NOMO-1 treated with dmso at 0.1 percent for 144 hours (cell line): ENCODE data around the gene BSDC1.

Experiments
- DNase-seq: peaks from one replicate; lab custom pipeline; 2025; ENCODE audit not compliant: unreplicated experiment; lab: John Stamatoyannopoulos, UW

Gene BSDC1

DNA sequence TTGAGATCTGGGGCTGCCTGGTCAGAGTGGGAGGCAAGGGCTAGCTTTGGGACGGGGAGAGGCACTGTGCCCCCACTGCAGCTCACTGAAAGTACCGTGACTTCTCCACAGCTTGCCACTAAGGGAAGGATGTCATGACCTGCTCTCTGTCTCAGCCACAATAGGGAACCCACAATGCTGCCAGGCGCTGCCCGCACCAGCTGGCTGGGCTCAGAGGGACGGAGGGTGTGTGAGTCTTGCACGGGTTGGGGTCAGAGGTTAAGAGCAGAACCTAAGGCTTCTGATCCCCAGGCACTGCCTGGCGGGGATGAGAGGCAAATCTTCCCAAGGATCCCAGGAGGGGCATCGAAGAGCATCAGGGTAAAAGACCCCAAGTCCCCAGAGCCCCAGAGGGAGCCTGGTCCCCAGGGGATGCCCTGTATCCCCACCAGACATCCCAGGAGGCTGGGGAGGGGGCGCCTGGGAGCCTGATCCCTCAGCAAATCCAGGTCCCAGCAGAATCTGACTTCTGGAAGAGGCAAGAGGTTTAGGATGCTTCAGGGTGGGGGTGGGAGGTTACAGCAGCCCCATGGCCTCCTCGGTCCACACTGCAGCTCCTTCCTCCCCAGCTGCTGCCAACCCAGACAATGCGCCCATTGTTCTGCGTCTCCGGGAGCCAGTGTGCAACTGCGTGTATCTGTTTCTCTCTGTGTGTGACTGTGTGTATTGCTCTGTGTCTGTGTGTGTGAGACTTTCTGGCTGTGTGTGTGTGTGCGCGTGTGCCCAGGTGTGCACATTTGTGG, 56.2 kb downstream of the BSDC1 start:
- peak; percentile 30 for DNase-seq

DNA sequence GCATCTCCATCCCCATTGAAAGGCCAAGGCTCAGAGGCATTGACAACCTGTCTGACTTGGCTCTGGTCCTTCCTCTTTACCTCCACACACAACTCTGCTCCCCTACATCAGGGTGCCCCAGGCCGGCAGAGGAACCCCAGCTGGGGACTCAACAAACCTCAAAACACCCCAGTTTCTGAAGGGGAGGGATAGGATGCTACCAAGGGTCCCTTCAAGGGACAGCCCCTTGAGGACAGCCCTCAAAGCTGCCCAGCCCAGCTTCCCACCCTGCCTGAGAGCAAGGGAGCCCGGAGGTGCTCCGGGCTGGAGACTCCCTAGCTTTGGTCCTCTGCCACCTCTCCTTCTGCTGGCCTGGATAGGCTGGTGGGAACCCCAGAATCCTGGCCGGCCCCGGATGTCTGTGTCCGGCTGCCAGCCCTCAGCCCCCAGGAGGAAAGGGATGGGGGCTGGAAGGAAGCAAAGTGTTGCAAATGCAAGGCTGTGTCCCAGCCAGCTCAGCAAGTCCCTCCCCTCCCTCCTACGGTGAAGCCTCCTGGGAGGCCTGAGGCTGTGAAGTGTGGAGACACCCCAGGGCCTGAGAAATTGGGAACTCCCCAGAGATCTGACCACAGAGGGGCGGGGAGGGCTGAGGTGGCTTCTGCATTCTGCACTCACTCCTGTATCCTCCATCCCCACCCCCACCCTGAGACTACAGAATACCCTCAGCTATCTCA, 57.1 kb downstream of the BSDC1 start:
- DNase-seq = peak; percentile 43

DNA sequence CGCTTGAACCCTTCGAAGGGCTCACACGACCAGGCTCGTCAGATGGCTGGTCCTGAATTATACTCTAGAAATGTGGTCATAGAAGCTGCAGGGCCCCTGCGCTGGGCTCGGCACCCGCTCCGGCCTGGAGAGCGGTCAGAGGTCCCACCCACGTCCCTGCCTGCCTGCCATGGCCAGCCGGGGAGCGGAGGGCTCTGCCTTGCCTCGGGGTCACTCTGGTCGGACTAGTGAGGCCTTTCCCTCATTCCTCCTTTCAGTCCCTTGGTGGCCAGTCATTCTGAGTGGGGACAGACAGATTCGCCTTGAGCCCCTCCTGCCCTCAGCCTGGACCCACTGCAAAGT, 57.7 kb downstream of the BSDC1 start:
- DNase-seq = no peak

DNA sequence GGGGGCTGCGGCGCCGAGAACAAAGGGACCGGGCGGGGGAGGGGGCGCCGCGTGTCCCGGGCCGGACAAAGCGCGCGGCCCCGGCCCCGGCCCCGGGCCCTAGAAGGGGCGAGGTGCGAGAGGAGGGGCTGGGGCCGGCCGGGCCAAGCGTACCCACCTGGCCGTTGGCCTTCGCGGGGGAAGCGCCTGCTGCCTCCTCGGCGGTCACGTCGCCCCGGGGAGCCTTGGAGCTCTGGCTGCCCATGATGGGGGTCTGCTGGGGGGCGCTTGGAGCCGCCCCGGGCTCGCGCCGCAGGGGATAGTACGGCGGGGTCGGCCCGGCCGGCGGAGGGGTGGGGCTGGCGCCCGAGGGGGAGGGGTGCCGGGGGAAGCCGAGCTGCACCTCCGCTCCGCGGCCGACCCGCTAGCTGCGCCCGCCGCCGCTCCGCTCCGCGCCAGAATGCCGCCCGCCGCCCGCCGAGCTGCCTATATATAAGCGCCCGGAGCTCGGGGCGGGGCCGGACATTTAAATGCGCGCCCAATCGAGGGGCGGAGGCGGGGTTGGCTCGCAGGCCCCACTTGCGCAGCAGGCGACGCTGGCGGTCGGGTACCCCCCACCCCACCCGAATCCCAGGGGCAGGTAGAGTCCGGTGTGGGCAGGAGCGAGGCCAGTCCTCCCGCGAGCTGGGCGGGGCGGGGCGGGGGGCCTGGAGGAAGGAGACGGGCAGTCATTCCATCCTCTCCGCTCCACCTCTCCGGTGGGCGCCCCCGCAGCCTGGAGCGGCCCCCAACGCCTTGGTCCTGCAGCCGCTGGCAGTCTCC, 58.3 kb downstream of the BSDC1 start, which contains the start of gene MARCKSL1:
MARCKSL1 (minus strand) TSS at position 444 of the 801 bp plus-strand sequence; CDS start at position 244, 200 bp downstream.
- DNase-seq = no peak

DNA sequence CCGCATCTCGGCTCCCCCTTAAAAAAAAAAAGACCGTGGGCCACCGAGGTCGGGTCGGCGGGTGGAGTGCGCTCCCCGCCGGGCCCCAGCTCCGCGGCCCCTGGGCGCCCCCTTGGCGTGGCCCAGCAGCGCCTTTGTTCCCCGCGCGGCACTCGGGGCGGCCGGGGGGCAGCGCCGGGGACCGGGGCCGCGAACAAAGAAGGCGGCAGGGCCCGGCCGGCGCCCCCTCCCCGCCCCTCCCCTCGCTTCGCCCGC, 58.8 kb downstream of the BSDC1 start:
- DNase-seq = no peak

DNA sequence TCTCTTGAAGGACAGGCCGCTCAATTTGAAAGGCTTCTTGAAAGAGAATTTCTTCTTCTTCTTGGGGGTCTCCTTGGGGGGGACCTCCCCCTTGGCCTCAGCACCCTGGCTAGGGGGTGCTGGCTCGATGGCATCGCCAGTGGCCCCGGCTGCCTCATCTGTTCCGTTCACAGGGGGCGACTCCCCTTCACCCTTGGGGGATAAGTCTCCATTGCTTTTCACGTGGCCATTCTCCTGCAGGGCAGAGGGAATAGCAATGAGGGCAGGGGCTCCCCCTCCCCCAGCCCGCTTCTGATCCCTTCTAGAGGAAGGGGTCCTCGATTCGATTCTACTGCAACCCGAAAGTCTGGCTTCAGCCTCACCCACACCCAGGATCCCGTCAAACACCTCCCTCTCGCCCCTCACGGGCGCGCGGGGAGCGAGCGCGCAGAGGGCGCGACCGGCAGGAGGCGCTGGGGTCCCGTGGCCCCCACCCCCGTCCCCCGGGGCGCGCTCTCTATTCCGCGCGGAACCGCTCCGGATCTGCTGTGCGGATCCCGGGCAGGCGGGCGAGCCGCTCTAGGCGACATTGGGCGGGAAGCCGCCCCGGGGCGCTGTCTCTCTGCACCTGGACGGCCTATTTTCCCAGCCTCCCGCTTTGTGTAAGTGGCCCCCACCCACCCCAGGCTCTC, 59.2 kb downstream of the BSDC1 start:
- DNase-seq = no peak

DNA sequence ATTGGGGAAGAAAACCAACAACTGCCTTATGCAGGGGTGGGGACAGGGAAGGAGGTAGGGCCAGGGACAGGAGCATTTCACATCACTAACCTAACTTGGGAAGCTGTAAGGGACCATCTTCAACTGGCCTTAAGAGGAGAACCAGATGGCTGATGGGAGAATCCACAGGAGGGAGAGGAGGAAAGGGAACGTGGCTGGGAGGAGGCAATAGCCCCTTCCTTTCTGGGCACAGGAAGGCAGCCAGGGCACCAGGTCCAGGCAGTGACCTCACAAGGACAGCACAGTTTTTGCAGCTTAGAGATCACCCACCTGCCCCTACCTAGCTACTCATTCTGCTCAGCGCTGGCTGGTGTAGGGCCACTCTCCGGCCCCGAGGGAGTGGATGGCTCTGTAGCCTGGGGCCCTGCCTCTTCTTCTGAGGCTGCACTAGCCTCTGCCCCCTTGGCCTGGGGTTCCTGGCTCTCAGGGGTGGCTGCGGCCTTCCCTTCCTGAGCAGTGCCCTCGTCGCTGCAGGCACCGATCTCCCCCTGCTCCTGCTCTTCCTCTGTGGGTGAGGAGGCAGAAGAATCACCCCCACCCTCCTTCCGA, 59.9 kb downstream of the BSDC1 start:
- no peak for DNase-seq

DNA sequence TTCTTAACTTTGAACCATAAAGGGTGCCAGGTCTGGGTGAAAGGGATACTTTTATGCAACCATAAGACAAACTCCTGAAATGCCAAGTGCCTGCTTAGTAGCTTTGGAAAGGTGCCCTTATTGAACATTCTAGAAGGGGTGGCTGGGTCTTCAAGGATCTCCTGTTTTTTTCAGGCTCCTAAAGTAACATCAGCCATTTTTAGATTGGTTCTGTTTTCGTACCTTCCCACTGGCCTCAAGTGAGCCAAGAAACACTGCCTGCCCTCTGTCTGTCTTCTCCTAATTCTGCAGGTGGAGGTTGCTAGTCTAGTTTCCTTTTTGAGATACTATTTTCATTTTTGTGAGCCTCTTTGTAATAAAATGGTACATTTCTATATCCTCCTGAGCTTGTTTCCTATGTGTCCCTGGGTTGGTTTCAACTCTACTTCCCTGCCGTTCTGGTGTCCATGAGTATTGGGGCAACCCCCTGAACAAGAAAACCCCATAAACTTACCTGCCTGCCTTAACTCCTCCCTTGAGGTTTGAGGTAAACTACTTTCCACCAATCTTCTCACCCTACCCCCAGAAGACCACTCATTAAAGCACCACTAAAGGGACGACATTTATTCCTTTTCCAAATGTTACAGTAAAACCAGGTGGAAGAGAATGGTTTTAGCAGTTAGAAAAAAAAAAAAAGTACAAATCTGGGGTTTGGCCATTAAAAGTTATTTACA, 60.8 kb downstream of the BSDC1 start:
- no peak for DNase-seq

DNA sequence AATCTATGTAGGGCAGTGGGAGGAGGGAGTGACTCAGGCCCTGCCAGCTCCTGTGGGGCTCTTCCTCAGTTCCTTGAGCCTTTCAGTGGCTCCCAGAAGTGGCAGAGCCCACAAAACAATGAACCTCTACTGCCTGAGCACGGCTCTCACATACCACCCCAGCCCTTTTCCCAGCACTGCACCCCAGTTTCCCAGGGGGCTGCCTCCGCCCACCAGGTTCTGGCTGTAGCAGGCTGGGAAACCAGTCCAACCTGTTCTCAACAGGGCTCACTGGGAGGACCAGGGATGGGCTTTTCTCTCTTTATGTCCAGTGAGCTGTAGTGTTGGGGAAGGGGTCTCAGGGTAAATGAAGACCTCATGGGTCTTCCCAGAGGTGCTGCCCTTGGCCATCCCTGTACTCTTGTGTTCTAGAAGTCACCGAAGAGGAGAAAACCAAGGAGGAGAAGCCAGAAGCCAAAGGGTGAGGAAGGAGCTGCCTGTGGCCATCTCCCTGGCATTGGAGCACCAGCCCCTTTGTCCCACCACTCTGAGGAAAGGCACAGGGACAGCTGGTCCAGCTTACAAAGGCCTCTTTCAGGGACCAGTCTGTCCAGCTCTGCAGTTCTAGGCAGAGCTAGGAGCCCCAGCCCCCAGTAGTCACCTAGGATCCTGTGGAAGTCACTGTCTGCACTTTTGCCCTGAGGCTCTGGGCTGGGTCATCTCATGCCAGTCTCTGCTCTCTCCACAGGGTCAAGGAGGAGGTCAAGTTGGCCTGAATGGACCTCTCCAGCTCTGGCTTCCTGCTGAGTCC, 61.8 kb downstream of the BSDC1 start:
- no peak for DNase-seq

DNA sequence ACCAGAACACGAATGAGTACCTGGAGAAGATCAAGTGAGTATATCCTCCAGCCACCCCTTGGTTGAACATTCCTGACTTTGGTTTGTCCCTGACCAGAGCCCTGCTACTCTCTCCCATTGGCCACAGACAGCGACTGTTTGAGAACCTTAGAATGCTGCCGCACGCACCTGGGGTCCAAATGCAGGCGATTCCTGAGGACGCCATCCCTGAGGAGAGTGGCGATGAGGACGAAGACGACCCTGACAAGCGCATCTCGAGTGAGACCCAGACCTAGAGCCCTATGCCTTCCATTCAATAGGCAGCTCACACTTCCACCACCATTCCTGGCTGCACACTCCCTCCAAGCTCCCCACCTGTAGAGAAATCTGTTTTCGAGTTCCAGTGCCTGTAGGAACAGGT, 62.7 kb downstream of the BSDC1 start:
- DNase-seq = no peak

DNA sequence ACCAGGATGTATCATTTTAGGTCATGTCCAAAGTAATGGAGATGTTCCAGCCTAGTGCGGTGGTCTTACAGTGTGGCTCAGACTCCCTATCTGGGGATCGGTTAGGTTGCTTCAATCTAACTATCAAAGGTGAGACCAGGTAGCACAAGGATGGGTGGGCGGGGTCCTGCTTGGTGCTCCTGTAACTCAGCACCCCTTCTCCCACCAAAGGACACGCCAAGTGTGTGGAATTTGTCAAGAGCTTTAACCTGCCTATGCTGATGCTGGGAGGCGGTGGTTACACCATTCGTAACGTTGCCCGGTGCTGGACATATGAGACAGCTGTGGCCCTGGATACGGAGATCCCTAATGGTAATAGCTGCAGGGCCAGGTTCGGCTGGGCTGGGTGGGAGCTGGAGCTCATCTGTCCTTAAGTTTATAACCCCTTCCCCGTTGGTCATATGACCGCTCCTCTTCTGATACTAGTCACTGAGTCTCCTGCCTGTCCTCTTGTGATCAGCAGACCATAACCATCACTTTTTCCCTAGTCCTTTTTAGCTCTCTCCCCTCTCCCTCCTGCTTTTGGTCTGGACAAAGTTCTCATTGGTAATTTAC, 63.6 kb downstream of the BSDC1 start:
- no peak for DNase-seq

DNA sequence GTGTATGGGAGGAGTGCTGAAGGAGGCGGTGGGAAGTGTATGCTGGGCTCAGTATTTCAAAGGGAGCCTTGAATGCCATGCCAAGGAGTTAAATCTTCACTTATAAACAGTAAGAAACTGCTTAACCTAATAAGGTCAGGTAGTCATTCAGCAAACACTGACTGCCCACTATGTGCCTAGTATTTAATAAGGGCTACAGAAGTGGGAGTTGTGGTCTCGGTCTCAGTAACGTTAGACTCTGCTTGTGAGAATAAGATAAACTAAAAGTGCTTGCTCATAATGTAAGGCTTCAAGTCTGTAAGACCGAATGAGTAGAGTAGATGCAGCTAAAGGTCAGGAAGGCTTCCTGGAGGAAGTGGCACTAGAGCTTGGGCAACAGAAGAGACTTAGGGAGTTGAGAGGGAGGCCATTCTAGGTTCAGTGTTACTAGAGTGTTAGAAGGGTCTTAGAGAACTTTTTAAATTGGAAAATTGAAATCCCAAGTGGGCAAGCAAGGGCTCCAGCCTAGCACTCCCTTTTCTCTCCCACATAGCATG, 64.2 kb downstream of the BSDC1 start:
- no peak for DNase-seq

DNA sequence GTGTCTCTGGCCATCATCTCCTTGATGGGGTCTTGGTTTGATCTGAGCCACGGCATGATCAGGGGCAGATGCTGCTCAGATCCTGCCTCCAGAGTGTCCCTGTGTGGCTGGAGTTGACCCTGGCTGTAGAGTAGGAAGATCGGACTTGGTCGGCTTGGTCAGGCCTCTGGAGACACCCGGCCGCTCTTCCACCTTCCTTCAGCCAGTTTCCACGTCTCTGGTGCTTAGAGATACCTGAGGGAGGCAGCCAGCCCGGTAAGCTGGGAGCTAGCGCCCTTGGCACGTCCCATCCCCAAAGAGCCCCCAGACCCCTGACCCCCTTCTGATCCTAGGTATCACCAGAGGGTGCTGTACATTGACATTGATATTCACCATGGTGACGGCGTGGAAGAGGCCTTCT, 67.0 kb downstream of the BSDC1 start:
- no peak for DNase-seq

DNA sequence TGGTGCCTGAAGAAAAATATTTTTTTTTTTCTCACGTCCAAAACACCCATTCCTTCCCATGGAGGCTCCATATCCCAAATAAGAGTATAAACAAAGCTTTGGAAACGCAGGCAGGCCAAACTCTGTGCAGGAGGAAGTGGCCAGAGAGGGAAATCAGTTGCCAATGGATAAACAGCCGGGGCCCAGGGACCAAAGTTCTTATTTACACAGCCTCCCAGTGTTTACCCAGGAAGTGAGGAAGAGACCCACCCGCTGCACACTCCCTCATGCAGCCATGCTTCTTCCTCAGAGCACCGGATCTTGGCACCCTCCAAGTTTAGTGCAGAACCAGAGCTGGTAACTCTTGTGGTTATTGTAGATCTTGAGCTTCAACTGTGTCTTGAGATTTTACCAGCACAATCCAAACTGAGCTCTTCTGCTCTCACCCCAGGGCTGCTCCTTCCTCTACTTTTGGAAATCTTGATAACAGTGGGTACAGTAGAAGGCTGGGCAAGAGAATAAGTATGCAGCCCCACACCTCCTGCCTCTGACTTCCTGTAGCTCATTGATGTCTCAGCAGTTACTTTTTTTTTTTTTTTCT, 72.4 kb downstream of the BSDC1 start:
- no peak for DNase-seq

DNA sequence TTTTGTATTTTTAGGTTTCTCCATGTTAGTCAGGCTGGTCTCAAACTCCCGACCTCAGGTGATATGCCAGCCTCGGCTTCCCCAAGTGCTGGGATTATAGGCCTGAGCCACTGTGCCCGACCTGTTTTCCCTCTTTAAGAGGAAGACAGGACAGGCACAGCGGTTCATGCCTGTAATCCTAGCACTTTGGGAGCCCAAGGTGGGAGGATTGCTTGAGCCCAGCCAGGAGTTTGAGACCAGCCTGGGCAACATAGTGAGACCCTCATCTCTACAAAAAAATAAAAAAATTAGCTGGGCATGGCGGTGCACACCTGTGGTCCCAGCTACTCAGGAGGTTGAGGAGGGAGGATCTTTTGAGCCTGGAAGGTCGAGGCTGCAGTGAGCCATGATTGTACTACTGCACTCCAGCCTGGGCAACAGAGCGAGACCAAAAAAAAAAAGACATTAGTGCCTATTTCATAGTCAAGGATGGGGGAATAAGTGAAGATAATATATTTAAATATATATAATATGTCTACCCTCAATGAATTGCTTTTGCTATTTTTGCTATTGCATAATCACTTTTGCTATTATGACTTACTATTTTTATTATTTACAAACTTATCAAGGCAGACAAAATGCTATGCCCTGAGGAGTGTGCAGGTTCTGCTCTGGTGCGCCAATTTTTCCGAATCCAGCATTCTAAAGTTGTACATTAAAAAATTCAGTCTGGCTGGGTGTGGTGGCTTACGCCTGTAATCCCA, 75.9 kb downstream of the BSDC1 start:
- DNase-seq = no peak

DNA sequence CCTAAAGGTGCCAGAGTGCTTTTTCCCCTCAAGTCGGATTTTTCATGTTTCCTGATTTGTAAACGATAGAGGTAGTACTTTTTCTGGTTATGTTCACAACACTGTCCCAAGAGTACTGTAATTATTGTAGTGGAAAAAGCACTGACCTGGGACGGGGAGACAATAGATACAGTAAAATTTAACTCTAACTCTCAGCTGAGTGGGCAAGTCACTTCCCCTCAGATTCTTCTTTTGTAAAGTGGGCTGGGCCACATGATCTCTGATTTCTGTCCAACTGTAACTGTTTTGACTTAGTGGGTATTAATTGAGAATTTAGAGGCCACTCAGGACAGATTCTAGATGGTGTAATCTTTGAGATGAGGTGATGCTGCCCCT, 77.4 kb downstream of the BSDC1 start:
- DNase-seq = no peak
